Measurements from ENCODE around the gene FBXO47.
"Not testable (repeated sequence)": the region's sequence is repeated elsewhere in the genome, so short reads cannot be mapped to it uniquely, and the experiment has no call there.

DNA sequence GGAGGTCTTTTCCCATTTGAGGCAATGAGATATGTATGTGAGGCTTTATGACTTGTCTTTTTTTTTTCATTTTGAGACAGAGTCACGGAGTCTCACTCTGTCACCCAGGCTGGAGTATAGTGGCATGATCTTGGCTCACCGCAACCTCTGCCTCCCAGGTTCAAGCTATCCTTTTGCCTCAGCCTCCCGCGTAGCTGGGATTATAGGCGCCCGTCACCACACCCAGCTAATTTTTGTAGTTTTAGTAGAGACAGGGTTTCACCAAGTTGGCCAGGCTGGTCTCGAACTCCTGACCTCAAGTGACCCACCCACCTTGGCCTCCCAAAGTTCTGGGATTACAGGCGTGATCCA, 55.5 kb downstream of the FBXO47 start:
- TF ChIP-seq EZH2 (IDR thresholded peaks at IDR 0.05); POLR2AphosphoS5 (IDR thresholded peaks at IDR 0.05; ENCODE audit: borderline replicate concordance, low read depth, low read length): not testable (repeated sequence)
